ENCODE measurements around the gene C12orf57.

DNA sequence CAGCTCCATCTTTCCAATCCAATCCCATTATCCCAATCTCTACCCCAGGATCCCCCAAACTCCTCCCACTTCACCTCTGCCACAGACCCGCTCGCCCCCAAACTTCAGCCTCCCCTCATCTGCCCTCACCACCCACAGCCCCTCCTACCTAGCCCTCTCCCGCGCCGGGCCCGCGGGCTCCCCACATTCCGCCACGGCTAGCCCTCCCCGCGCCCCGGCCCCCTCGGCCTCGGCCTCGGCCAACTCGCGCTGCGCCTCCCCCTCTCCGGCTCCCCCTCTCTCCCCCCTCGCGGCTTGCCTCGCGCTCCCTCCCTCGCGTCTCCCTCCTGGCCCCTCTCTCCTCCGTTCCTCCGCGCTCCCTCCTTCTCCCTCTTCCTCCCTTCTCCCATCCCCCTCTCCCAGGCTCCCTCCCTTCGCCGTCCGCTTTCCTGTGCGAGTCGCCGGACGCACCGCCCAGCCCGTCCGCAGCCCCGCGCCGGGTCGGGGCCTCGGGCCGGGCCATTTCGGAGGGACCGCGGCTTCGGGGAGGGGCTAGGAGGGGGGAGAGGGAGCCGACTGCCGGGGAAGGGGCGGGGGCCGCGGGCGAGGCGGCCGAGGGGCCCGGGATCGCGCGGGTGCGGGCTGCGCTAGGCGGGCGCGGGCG, 16.3 kb upstream of the C12orf57 start, which contains the start of gene ATN1:
- no peak for TF ChIP-seq EZH2 (IDR thresholded peaks at IDR 0.05; ENCODE audit: borderline replicate concordance)
- TF ChIP-seq, protein P1, sequence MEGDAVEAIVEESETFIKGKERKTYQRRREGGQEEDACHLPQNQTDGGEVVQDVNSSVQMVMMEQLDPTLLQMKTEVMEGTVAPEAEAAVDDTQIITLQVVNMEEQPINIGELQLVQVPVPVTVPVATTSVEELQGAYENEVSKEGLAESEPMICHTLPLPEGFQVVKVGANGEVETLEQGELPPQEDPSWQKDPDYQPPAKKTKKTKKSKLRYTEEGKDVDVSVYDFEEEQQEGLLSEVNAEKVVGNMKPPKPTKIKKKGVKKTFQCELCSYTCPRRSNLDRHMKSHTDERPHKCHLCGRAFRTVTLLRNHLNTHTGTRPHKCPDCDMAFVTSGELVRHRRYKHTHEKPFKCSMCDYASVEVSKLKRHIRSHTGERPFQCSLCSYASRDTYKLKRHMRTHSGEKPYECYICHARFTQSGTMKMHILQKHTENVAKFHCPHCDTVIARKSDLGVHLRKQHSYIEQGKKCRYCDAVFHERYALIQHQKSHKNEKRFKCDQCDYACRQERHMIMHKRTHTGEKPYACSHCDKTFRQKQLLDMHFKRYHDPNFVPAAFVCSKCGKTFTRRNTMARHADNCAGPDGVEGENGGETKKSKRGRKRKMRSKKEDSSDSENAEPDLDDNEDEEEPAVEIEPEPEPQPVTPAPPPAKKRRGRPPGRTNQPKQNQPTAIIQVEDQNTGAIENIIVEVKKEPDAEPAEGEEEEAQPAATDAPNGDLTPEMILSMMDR (IDR thresholded peaks at IDR 0.05; ENCODE audit: poor library complexity): no peak

All from hepatocyte (in vitro differentiated cells).